Kidney capillary endothelial cell (primary cell): ENCODE data around the gene PKLR.
"Not testable (repeated sequence)": the region's sequence is repeated elsewhere in the genome, so short reads cannot be mapped to it uniquely, and the experiment has no call there.

Experiments
- DNase-seq: peaks from one replicate; pipeline ENCODE4 v3.0.0-alpha.2; 2018; ENCODE audit warnings: low spot score

The PKLR gene

DNA sequence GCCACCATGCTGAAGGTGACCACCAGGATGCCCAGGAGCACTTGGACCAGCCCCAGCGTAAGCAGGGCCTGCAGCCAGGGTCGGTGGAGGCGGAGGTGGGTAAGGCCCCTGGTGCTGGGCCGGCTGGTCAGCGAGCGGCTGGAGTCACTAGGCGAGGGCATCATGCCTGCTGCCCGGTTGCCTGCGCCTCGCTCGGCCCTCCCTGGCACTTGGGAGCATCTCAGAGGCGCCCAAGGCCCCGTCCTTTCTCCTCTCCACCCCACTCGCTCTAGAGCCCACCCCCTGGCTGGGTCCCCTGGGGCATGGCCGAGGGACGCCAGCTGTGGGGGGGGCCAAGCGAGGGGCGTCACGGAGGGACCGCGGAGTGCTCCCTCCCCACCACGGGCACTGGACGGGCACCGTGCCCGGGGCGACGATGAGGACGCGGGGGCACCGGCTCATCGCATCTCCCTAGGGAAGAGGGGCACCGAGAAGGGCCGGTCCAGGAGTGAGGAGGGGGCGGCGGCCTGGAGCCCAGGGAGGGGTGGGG lies 46.5 kb downstream of the PKLR start:
- no peak for DNase-seq

DNA sequence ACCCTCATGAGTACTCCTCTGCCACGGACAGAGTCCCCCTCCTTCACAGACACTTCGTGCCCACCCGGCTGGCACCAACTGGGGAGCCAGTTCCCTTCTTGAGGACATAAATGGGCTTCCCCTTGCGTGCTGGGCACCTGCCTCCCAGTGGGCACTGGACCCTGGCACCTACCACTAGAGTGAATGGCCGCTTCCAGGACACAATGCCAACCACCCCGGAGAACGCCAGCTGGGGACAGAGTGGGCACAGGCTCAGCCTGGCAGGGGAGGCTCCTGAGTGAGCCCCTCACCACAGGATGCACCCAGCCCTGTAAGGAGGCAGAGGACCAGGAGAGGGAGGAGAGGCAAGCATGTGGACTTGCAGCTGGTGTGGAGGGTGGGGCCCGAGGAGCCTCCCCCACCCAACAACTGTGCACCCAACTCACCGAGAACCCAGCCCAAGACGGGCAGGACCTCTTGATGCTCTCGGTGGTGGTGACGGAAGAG lies 47.0 kb downstream of the PKLR start:
- no peak for DNase-seq

DNA sequence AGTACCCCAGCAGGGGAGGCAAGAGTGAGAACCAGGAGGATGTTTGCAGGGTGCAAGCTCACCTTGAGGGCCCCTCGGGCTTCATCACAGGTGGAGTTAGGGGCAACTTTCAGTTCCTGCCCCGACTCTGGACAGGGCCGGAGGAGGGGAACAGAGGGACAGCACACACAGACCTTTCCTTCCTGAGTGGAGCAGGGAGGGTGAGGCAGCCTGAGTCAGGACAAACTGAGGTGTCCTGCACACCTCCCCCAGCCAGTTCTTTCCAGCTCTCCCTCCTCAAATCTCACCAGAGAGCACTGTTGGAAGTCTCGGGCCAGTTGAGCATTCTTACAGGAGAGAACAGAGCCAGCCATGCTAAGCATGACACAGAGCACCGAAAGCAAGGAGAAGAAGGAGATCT lies 47.4 kb downstream of the PKLR start:
- DNase-seq, result no peak

DNA sequence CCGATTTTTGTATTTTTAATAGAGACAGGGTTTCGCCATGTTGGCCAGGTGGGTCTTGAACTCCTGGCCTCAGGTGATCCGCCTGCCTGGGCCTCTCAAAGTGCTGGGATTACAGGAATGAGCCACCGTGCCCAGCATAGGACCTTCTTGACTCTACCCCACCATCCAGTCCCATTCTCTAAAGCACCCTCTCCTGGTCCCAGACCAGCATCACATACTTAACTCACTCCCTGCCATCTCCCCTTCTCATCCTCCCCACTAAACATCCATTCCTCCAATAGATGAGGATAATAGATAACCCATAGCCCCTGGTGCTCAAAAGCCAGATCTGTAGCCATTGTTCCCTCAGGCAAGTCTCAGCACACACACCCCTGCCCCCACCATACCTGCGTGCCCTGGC lies 48.0 kb downstream of the PKLR start:
- no peak for DNase-seq

DNA sequence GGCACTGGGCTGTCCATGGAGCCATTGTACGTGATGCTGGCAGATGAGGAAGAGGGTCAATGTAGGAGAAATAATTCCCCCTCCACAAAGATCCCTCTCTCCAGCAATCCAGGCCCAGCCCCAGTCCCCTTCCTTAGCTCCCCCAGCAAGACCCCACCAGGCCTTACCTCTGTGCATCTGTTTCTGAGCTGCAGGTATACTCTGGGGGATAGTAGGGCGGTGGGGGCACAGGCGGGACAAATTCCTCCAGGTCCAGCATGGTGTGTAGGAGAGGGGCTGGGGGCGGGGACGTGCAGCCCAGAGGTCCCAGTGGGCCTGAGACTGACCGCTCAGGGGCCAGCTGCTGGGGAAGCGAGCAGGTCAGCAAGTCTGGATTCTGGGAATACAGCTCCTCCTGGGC lies 49.7 kb downstream of the PKLR start:
- no peak for DNase-seq

DNA sequence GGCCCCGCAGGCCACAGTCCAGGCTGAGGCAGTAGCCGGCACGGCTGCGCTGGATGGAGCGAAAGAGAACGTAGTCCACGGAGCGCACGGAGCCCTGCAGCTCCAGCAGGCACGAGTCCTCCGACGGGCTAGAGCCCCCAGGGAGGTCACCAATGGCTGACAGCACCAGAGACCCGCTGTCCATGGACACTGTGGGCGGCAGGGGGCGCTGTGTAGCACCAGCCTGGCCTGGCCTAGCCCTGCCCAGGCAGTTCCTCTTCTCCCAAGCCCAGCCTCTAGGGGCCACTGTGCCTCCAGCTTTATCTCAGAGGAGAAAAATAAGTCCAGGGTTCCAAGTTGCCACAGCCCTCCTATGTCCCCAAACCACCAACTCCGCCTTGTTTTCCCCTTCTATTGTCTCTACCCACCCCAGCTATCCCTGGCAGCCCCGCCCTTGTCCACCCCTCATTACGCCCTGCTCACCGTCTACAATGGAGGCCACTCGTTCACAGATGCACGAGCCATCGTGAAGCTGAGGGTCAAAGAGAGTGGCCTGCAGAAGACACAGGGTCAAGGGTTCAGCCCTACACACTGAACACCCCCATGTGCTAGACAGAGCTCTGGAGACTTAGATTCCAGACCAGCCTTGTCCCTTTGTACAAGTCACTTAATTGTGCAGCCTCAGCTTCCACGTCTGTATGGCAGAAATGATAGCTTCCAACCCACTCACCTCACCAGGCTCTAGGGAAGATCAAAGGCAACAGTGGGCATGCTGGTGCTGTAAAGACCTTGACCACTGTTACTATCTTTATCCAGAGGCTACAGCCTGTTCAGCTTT lies 50.4 kb downstream of the PKLR start:
- peak; percentile 90 for DNase-seq

DNA sequence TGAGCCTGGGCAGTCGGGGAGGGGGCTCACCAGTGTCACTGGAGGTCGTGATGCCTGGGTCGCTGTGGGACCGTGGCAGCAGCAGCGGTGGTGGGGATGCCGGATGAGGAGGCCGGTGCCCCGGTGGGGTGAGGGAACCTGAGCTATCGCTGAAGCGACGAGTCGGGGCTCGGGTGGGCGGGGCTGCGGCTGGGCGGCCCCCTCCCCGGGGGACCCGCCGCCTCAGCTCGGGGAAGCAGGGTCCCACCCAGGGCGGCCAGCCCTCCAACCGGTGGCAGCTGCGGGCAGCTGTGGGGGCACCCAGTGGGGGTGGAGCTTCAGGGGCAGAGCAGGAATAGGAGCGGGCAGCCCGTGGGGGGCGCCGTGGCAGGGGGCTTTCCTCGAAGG lies 51.0 kb downstream of the PKLR start:
- DNase-seq, result no peak

DNA sequence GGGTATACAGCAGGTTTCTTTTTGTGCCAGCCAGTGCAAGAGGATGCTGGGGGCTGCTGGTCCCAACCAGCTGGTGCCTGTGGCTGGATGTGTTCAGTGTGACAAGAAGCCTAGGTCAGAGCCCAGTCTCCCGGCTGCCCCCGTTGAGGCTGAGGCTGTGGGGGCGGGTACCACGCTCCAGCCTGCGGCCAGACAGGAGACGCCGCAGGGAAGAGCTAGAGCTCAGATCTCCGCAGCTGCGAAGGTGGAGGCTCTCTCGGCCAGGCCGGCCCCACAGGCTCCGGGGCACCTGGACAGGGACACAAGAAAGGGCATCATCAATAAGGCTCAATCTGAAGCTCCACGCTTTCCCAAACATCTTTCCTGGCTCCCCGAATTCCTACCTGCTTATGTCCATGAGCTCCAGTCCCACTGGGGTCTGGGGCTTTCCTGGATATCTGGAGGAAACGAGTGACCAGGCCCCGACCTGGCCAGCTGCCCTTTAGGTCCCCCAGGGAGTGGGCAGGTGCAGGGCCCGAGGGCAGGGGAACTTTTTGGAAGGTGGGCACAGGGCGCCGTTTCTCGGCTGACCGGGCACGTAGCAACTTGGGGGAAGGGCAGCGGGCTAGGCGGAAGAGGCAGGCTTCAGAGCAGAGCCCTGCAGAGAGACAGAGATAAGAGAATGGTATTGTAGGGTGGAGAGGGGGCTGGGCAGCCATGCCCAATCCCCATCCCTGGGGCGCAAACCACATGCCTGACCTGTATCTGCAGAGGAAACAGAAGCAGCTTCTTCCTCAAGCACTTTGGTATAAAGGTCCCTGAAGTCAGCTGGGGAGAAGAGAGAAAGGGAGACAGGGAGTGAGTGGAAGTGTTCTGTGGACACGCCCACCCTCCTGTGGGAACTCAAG lies 53.3 kb downstream of the PKLR start:
- DNase-seq, result no peak

DNA sequence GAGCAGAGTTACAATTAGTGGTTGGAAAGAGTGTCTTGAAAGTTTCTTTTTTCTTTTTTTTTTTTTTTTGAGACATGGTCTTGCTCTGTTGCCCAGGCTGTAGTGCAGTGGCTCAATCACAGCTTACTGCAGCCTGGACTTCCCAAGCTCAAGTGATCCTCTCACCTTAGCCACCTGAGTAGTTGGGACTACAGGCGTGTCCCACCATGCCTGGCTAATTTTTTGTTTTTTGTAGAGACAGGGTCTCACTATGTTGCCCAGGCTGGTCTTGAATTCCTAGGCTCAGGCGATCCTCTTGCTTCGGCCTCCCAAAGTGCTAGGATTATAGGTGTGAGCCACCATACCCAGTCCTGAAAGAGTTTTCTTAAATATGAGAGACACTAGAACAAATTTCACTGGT lies 54.4 kb downstream of the PKLR start:
- DNase-seq, result not testable (repeated sequence)

DNA sequence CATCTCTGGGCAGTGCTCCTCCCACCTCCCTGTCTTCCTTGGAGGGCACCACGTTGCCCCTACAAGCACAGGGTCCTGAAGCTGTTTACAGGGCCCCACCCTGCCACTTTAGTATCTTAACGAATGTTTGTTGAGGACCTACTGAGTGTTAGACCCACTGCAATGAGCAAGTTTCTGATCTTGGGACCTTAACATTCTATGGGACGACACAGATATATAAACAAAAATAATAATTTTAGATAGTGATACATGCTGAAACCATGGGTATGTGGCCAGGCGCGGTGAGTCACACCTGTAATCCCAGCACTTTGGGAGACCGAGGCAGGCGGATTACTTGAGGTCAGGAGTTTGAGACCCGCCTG lies 56.1 kb downstream of the PKLR start:
- DNase-seq, result no peak

DNA sequence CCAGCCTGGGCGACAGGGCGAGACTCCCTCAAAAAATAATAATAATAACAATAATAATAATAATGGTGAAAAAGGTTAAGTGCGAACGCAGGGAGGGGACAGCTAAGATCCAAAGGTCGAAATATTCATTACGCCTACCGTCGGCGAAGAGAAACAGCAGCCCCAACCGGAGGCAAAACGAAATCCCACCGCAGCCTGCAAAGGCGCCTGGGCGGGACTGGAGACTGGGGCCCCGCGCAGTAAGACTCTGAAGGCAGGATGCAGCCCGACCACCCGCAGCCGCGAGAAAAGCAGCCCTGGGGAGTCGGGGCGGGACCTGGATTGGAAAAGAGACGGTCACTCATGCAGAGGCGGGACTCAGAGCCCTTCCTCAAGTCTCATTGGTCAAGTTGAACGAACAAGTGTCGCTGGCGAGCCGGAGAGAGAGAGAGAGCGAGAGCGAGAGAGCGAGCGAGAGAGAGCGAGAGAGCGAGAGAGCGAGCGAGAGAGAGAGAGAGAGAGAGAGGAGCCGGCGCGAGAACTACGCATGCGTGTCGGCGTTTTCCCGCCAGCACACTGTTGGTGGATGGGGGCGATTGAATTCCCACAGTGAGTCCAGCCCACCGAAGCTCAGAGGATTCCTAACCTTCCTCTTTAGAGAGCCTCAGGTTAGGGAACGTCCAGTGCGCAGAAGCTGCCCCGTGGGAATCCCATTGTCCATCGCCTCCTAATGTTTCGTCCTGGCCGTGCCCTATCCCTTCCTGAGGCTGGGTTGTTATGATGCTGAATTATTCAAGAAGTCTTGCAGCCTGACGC lies 56.7 kb downstream of the PKLR start:
- peak; percentile 97 for DNase-seq

DNA sequence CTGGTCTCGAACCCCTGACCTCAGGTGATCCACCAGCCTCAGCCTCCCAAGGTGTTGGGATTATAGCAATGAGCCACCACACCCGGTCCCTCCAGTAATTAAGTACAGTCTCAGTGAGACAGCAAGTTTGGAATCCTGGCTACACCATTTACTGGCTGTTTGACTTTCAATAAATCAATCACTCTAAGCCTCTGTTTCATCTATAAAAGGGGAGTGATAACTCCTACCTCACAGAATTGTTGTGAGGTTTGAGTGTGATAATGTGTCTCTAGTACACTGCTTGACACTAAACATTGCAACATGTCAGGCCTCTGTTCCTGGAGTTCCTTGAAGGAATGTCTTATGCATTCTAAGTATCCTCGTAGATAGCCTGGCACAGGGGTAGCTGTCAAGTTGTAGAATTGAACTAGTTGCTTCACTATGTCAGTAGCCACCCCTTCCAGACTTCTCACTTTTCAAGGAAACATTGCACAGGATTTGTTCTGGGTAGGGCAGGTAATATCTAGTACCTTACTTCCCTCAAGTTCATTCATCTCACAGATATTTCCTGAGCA lies 58.4 kb downstream of the PKLR start:
- DNase-seq, result no peak

DNA sequence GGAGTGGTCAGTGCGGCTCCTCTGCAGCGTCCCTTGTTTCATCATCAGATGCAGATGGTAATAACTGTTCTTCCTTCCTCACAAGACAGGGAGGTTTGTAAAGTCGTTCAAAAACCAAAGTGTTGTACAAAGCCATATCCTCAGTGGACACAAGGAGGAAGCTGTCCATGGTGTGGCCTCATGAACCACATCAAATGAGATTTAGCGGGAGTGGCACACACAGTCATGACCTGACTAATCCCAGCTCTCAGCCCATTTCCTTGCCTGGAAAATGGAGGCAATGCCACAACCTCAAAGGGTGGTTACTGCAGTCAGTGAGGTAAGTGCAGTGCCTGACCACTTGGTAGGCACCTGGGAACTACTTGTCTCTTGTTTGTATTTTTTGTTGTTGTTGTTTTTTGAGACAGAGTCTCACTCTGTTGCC lies 59.4 kb downstream of the PKLR start:
- DNase-seq, result no peak

DNA sequence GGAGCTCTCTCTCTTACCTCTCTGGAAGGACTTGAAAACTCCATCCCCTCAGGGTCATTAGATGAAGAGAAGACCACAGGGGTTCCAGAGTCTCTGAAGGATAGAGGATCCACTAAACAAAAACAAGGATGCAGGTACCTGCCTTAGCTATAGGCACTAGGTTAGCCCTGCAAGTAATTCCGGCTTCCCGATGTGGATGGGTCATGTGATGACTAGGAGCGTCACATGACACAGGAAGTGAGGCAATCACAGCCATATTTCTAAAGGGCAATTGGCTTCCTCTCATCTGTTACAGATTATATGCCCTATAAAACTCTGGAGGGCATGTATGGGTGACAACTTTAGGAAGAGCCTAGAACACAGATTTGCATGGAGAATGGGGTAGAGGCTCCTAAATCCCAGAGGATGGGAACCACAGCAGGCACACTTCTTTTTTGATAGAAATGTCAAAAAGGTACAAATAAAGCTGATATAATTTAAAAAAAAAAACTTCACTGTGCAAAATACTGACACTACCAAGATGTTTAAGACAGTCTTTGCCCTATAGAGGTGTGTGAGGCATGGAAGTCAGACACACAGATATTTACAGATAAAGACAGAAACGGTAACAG lies 60.1 kb downstream of the PKLR start:
- DNase-seq, result peak; percentile 72
